ENCODE data around the gene MTERF1. TPM values are rescaled to one million over a fixed set of nuclear protein-coding genes. Genes with fewer than 3 reads are reported as not detected.

MTERF1 gene
- total and polyA plus RNA-seq, 2 experiments from 2014 or later, result 5.9 to 13.2 TPM

DNA sequence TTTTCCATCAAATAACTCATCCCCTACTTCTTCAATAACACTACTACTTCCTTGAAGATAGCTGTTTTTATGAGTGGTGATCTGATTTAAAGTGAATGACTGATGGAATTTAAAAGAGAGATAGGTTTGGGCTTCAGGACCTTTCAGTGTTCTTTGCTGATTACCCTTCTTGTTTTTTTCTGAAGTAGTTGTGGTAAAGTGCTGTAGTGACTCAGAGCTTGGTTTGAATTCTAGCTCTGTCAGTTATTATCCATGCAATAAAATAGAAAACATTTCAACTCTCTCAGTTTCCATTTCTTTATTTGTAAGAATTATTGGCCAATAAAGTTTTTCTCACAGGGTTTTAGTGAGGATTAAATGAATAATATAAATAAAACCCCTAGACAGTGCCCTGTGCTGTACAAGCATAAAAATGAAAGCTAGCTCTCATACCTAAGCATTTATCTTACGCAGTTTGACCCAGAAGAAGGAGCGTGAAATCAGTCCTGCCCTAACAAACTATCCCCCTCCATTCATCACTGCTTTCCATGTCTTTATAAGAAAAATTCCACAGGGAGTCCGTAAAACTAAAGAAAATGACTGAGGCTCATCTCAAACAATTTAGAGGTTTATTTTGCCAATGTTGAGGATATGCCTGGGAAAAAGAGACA lies 35.0 kb upstream of the MTERF1 start:
- Histone ChIP-seq H3K79me2 (no peaks in the 10 kb centered on the region), H3K27ac (no peak overlapping the region), H3K27me3 (no peaks in the 10 kb centered on the region), H3K36me3 (replicated peaks; ENCODE audit: insufficient read depth, low read depth) (no peaks in the 10 kb centered on the region), H4K20me1 (ENCODE audit: insufficient read depth, poor library complexity, severe bottlenecking) (no peaks in the 10 kb centered on the region), H3K9me3 (ENCODE audit: low read depth) (no peaks in the 10 kb centered on the region), H2AFZ (no peak overlapping the region), H3K4me1 (ENCODE audit: insufficient read depth) (no peaks in the 10 kb centered on the region), H3K4me3 (no peak overlapping the region), H3K4me2 (no peak overlapping the region), H3K9me2 (replicated peaks; ENCODE audit: insufficient read depth) (no peaks in the 10 kb centered on the region)
- TF ChIP-seq EZH2phosphoT487 (IDR thresholded peaks at IDR 0.05; ENCODE audit: low read depth, severe bottlenecking, unreplicated experiment) (no peak), EZH2 (IDR thresholded peaks at IDR 0.05; ENCODE audit: borderline replicate concordance) (no peak)
- TF ChIP-seq, protein P1, sequence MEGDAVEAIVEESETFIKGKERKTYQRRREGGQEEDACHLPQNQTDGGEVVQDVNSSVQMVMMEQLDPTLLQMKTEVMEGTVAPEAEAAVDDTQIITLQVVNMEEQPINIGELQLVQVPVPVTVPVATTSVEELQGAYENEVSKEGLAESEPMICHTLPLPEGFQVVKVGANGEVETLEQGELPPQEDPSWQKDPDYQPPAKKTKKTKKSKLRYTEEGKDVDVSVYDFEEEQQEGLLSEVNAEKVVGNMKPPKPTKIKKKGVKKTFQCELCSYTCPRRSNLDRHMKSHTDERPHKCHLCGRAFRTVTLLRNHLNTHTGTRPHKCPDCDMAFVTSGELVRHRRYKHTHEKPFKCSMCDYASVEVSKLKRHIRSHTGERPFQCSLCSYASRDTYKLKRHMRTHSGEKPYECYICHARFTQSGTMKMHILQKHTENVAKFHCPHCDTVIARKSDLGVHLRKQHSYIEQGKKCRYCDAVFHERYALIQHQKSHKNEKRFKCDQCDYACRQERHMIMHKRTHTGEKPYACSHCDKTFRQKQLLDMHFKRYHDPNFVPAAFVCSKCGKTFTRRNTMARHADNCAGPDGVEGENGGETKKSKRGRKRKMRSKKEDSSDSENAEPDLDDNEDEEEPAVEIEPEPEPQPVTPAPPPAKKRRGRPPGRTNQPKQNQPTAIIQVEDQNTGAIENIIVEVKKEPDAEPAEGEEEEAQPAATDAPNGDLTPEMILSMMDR (IDR thresholded peaks at IDR 0.05; ENCODE audit: poor library complexity), result no peak
- DNase-seq (ENCODE audit: low spot score), result no peak
- 83% methylated on average over 3 of the region's 3 CpGs for WGBS (ENCODE audit: low lambda C conversion rate, missing lambda C conversion rate)

DNA sequence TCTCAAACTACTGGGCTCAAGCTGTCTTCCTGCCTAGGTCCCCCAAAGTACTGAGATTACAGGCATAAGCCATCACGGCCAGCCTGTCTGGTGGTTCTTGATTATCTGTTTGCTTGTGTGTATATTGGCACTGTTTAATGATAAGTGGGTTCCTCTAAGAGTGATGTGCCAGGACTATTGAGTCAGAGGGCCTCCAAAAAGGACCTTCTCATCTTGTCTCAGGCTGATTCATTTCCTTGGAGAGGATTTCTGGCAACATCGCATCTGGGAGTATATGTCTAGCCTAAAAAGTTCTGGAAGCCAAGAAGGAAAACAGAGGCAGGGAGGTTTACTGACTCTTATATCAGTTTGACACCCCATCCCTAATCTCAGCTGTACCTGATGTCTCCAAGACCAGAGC lies 33.1 kb upstream of the MTERF1 start:
- no peaks in the 10 kb centered on the region for H3K9me2 ChIP-seq (replicated peaks; ENCODE audit: insufficient read depth)
- H3K4me2 ChIP-seq, result no peak overlapping the region
- no peaks in the 10 kb centered on the region for H4K20me1 ChIP-seq (ENCODE audit: insufficient read depth, poor library complexity, severe bottlenecking)
- H2AFZ ChIP-seq, result no peak overlapping the region
- H3K27ac ChIP-seq, result no peak overlapping the region
- no peaks in the 10 kb centered on the region for H3K36me3 ChIP-seq (replicated peaks; ENCODE audit: insufficient read depth, low read depth)
- no peaks in the 10 kb centered on the region for H3K4me1 ChIP-seq (ENCODE audit: insufficient read depth)
- H3K27me3 ChIP-seq, result no peaks in the 10 kb centered on the region
- WGBS (ENCODE audit: low lambda C conversion rate, missing lambda C conversion rate), result 88% methylated on average over 2 of the region's 2 CpGs
- H3K4me3 ChIP-seq, result no peak overlapping the region
- no peak for DNase-seq (ENCODE audit: low spot score)
- no peaks in the 10 kb centered on the region for H3K9me3 ChIP-seq (ENCODE audit: low read depth)
- TF ChIP-seq EZH2 (IDR thresholded peaks at IDR 0.05; ENCODE audit: borderline replicate concordance) (no peak), EZH2phosphoT487 (IDR thresholded peaks at IDR 0.05; ENCODE audit: low read depth, severe bottlenecking, unreplicated experiment) (no peak)
- TF ChIP-seq, protein P1 (IDR thresholded peaks at IDR 0.05; ENCODE audit: poor library complexity), result no peak
- no peaks in the 10 kb centered on the region for H3K79me2 ChIP-seq

DNA sequence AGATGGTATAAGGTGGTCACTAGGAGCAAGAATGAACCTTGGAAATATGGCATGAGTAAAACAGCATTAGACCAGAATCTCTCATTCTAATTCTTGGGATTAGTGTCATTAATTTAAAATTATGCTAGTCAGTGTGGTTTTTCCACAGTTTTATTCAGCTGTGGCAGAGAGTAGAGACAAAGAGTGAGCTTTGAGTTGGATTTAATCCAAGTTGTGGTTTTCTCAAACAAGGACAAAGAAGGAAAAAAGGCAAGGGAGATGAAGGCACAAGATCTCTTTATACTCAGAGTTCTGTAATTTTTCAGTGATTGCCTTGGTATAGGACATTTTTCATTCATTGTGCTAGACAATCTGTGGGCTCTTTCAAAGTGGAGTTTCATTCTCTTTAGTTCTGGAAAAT lies 32.0 kb upstream of the MTERF1 start:
- no peaks in the 10 kb centered on the region for H3K27me3 ChIP-seq
- H4K20me1 ChIP-seq (ENCODE audit: insufficient read depth, poor library complexity, severe bottlenecking), result no peaks in the 10 kb centered on the region
- H3K4me3 ChIP-seq, result no peak overlapping the region
- H2AFZ ChIP-seq, result peak overlapping the region; percentile 20
- TF ChIP-seq, protein P1 (IDR thresholded peaks at IDR 0.05; ENCODE audit: poor library complexity), result no peak
- no peak for TF ChIP-seq EZH2 (IDR thresholded peaks at IDR 0.05; ENCODE audit: borderline replicate concordance)
- TF ChIP-seq EZH2phosphoT487 (IDR thresholded peaks at IDR 0.05; ENCODE audit: low read depth, severe bottlenecking, unreplicated experiment), result no peak
- no peaks in the 10 kb centered on the region for H3K36me3 ChIP-seq (replicated peaks; ENCODE audit: insufficient read depth, low read depth)
- no peak for DNase-seq (ENCODE audit: low spot score)
- H3K9me2 ChIP-seq (replicated peaks; ENCODE audit: insufficient read depth), result no peaks in the 10 kb centered on the region
- H3K4me1 ChIP-seq (ENCODE audit: insufficient read depth), result no peaks in the 10 kb centered on the region
- no peaks in the 10 kb centered on the region for H3K9me3 ChIP-seq (ENCODE audit: low read depth)
- H3K79me2 ChIP-seq, result no peaks in the 10 kb centered on the region
- no peak overlapping the region for H3K27ac ChIP-seq
- H3K4me2 ChIP-seq, result no peak overlapping the region

All from hepatocyte (in vitro differentiated cells).